Measurements from ENCODE around the gene CBX8.

Gene CBX8

GRCh38 chr17:79792984-79793923, 3.6 kb downstream of the CBX8 start:
- DNase-seq (ENCODE audit: low read depth, low spot score), result no peak

- DNase-seq (ENCODE audit: low read depth, low spot score), result no peak
These were observed 4.5 kb downstream of the CBX8 start for GRCh38 chr17:79792341-79792871.

GRCh38 chr17:79791735-79792161, 5.1 kb downstream of the CBX8 start:
- no peak for DNase-seq (ENCODE audit: low read depth, low spot score)

- no peak for DNase-seq (ENCODE audit: low read depth, low spot score)
These were observed 5.8 kb downstream of the CBX8 start for GRCh38 chr17:79790805-79791734.

GRCh38 chr17:79789943-79790804, 6.7 kb downstream of the CBX8 start:
- DNase-seq (ENCODE audit: low read depth, low spot score), result no peak

- DNase-seq (ENCODE audit: low read depth, low spot score), result no peak
These were observed 7.6 kb downstream of the CBX8 start for GRCh38 chr17:79788989-79789942.

- DNase-seq (ENCODE audit: low read depth, low spot score), result no peak
These were observed 8.4 kb downstream of the CBX8 start for GRCh38 chr17:79788455-79788854.

- DNase-seq (ENCODE audit: low read depth, low spot score), result no peak
These were observed 9.8 kb downstream of the CBX8 start for GRCh38 chr17:79786930-79787643.

- no peak for DNase-seq (ENCODE audit: low read depth, low spot score)
These were observed 10.7 kb downstream of the CBX8 start for GRCh38 chr17:79785900-79786810.

GRCh38 chr17:79785017-79785899, 11.6 kb downstream of the CBX8 start:
- DNase-seq (ENCODE audit: low read depth, low spot score), result no peak

- DNase-seq (ENCODE audit: low read depth, low spot score), result no peak
These were observed 12.4 kb downstream of the CBX8 start for GRCh38 chr17:79784353-79785016.

GRCh38 chr17:79783891-79784290, 13.0 kb downstream of the CBX8 start:
- DNase-seq (ENCODE audit: low read depth, low spot score), result no peak

GRCh38 chr17:79781736-79782575, 14.9 kb downstream of the CBX8 start:
- no peak for DNase-seq (ENCODE audit: low read depth, low spot score)

GRCh38 chr17:79781012-79781650, 15.7 kb downstream of the CBX8 start:
- DNase-seq (ENCODE audit: low read depth, low spot score), result no peak

- DNase-seq (ENCODE audit: low read depth, low spot score), result no peak
These were observed 17.1 kb downstream of the CBX8 start for GRCh38 chr17:79779661-79780365.

Measured in iPS DF 19.7 (cell line).